HAP-1 (cell line): Measurements from ENCODE around the gene AMZ2.
"Not testable (repeated sequence)": the region's sequence is repeated elsewhere in the genome, so short reads cannot be mapped to it uniquely, and the experiment has no call there.

Experiments used
- DNase-seq, 2 experiments: peaks; one replicate each; pipeline ENCODE4 v3.0.0-alpha.2; 2016 to 2020; ENCODE audit warnings: low spot score in 2 of 2
- H3K27me3 ChIP-seq: fragments of 250-450 bp; sonication (Bioruptor Pico); 2 replicates; pipeline ENCODE4 v1.5.1; 2020; ENCODE audit warnings: low read depth, mild to moderate bottlenecking, moderate library complexity
- H3K36me3 ChIP-seq: fragments of 250-450 bp; sonication (Bioruptor Pico); replicated peaks from 2 replicates; pipeline ENCODE4 v1.5.1; 2020; ENCODE audit warnings: mild to moderate bottlenecking
- H3K4me1 ChIP-seq: fragments of 250-450 bp; sonication (Bioruptor Pico); 2 replicates; pipeline ENCODE4 v1.5.1; 2020; ENCODE audit warnings: mild to moderate bottlenecking
- H3K4me3 ChIP-seq: fragments of 250-450 bp; sonication (Bioruptor Pico); 2 replicates; pipeline ENCODE4 v1.5.1; 2020; ENCODE audit warnings: mild to moderate bottlenecking, moderate library complexity
- H3K9me3 ChIP-seq: fragments of 250-450 bp; sonication (Bioruptor Pico); 2 replicates; pipeline ENCODE4 v1.5.1; 2020; ENCODE audit warnings: mild to moderate bottlenecking, moderate library complexity
- in situ Hi-C: fragments of 300-500 bp; cut with MboI; formaldehyde crosslinking; loops from 3 replicates; pipeline ENCODE4 v1.14.3; 2020; ENCODE audit warnings: low sequenced_read_pairs, inconsistent platforms, mixed read lengths

Gene AMZ2

DNA sequence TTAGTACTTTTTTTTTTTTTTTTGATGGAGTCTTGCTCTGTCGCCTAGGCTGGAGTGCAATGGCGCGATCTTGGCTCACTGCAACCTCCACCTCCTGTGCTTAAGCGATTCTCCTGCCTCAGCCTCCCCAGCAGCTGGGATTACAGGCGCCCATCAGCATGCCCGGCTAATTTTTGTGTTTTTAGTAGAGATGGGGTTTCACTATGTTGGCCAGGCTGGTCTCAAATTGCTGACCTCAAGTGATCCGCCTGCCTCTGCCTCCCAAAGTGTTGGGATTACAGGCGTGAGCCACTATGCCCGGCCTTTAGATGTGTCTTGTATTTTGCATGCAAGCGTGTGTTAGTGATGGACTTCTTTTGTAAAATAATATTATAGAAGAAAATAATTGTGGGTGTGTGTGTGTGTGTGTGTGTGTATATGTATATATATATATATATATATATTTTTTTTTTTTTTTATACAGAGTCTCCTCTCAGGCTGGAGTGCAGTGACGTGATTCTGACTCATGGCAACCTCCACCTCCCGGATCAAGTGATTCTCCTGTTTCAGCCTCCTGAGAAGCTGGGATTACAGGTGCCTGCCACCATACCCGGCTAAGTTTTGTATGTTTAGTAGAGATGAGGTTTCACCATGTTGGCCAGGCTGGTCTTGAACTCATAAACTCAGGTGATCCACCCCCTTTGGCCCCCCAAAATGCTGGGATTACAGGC is 38.5 kb upstream of the AMZ2 start:
- H3K4me1 ChIP-seq, result peaks cover 11% of the 10 kb centered on the region
- H3K36me3 ChIP-seq, result not testable (repeated sequence)

DNA sequence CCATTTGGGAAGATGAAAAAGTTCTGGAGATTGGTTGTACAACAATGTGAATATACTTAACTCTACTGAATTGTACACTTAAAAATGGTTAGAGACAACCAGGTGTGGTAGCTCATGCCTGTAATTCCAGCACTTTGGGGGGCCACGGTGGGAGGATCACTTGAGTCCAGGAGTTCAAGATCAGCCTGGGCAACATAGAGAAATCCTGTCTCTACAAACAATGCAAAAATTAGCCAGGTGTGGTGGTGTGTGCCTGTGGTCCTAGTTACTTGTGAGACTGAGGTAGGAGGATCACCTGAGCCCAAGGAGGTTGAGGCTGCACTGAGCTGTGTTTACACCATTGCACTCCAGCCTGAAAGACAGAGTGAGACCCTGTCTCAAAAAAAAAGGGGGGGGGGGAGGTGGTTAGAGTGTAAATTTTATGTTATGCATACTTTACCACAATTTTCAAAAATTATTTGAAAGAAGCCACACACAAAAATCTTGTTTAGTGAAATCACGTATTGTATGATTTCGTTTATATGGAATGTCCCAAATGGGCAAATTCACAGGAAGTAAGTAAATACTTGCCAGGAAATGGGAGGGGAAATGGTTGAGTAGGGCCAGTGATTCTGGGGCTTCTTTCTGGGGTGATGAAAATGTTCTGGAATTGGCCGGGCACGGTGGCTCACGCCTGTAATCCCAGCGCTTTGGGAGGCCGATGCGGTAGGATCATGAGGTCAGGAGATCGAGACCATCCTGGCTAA is 37.1 kb upstream of the AMZ2 start:
- in situ Hi-C loops, result no loop called here
- Histone ChIP-seq H3K27me3 (no peaks in the 10 kb centered on the region), H3K36me3 (peaks cover 6% of the 10 kb centered on the region), H3K4me3 (no peak overlapping the region), H3K4me1 (peaks cover 11% of the 10 kb centered on the region), H3K9me3 (no peaks in the 10 kb centered on the region)
- DNase-seq, result no peak

More for the DNA sequence above, 38.5 kb upstream of the AMZ2 start:
- H3K4me3 ChIP-seq, in situ Hi-C loops, DNase-seq, H3K9me3 ChIP-seq, H3K27me3 ChIP-seq: not testable (repeated sequence)

- in situ Hi-C loops, H3K27me3 ChIP-seq, DNase-seq, H3K4me3 ChIP-seq, H3K36me3 ChIP-seq, H3K9me3 ChIP-seq: not testable (repeated sequence)
- H3K4me1 ChIP-seq, result peaks cover 11% of the 10 kb centered on the region
Measured at GRCh38 chr17:68213428-68214411, 34.1 kb upstream of the AMZ2 start.

- H3K9me3 ChIP-seq, H3K27me3 ChIP-seq, in situ Hi-C loops, H3K4me3 ChIP-seq, H3K36me3 ChIP-seq, DNase-seq: not testable (repeated sequence)
- peaks cover 11% of the 10 kb centered on the region for H3K4me1 ChIP-seq
Measured at GRCh38 chr17:68215453-68215852, 32.4 kb upstream of the AMZ2 start.

GRCh38 chr17:68219429-68219828 is 28.4 kb upstream of the AMZ2 start:
- H3K36me3 ChIP-seq, H3K27me3 ChIP-seq, DNase-seq, H3K9me3 ChIP-seq, in situ Hi-C loops, H3K4me1 ChIP-seq, H3K4me3 ChIP-seq: not testable (repeated sequence)

- in situ Hi-C loops, H3K9me3 ChIP-seq, H3K36me3 ChIP-seq, H3K27me3 ChIP-seq, DNase-seq, H3K4me3 ChIP-seq, H3K4me1 ChIP-seq: not testable (repeated sequence)
Measured at GRCh38 chr17:68220186-68220585, 27.7 kb upstream of the AMZ2 start.

DNA sequence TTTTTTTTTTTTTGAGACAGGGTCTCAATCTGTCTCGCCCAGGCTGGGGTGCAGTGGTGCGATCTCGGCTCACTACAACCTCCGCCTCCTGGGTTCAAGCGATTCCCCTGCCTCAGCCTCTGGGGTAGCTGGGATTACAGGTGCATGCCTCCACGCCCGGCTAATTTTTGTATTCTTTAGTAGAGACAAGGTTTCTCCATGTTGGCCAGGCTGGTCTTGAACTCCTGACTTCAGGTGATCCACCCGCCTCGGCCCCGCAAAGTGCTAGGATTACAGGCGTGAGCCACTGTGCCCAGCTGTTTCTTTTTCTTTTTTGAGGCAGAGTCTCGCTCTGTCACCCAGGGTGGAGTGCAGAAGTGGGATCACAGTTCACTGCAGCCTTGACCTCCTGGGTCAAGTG is 27.1 kb upstream of the AMZ2 start:
- H3K36me3 ChIP-seq, H3K27me3 ChIP-seq, H3K4me3 ChIP-seq, H3K4me1 ChIP-seq, DNase-seq, in situ Hi-C loops, H3K9me3 ChIP-seq: not testable (repeated sequence)

DNA sequence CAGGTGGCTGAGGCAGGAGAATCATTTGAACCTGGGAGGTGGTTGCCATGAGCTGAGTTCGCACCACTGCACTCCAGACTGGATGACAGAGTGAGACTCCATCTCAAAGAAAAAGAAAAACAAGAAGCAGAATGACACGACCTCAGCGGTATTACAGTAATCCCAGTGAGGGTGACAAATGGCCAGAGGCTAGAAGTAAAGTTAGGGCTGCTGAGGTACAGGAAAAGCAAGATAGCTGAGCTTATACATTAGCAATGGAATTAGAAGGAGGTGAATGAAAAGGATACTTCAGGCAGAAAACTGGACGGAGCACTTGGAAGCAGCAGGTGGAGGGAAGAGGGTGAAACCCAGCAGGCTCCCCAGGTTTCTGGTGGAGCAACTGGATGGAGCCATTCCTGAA is 26.1 kb upstream of the AMZ2 start:
- Histone ChIP-seq H3K36me3 (no peaks in the 10 kb centered on the region), H3K4me3 (no peak overlapping the region), H3K27me3 (no peaks in the 10 kb centered on the region), H3K9me3 (no peaks in the 10 kb centered on the region), H3K4me1 (no peaks in the 10 kb centered on the region)
- no peak for DNase-seq
- in situ Hi-C loops, result no loop called here

DNA sequence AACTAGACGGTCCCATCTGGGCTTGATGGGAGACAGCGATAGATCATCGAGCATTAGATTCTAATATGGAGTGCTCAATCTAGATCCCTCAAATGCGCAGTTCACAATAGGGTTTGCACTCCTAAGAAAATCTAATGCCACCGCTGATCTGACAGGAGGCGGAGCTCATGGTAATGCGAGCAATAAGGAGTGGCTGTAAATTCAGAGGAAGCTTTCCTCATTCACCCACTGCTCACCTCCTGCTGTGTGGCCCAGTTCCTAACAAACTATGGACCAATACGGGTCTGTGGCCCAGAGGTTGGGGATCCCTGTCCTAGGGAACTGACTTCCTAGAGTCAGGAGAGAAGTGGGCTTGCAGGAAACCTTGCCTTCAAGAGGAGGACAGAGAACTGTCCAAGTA is 25.2 kb upstream of the AMZ2 start:
- Histone ChIP-seq H3K27me3 (no peaks in the 10 kb centered on the region), H3K4me3 (no peak overlapping the region), H3K9me3 (no peaks in the 10 kb centered on the region), H3K4me1 (no peaks in the 10 kb centered on the region), H3K36me3 (no peaks in the 10 kb centered on the region)
- in situ Hi-C loops, result no loop called here
- DNase-seq, result no peak

DNA sequence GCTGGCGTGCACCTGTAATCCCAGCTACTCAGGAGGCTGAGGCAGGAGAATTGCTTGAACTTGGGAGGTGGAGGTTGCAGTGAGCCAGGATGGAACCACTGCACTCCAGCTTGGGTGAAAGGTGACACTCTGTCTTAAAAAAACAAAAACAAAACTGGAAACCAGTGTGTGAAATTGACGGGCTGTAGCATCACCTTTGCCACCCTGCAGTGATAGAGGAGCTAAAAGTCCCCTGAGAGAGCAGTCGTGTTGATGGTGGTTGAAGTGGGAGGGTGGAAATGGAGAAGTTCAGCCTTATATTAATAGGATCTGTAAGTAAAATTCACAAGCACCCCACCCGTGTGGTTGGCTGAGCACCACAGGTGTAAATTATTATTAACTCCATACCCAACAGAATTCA is 22.8 kb upstream of the AMZ2 start:
- H3K4me1 ChIP-seq, H3K27me3 ChIP-seq, DNase-seq, H3K4me3 ChIP-seq, in situ Hi-C loops, H3K36me3 ChIP-seq, H3K9me3 ChIP-seq: not testable (repeated sequence)

DNA sequence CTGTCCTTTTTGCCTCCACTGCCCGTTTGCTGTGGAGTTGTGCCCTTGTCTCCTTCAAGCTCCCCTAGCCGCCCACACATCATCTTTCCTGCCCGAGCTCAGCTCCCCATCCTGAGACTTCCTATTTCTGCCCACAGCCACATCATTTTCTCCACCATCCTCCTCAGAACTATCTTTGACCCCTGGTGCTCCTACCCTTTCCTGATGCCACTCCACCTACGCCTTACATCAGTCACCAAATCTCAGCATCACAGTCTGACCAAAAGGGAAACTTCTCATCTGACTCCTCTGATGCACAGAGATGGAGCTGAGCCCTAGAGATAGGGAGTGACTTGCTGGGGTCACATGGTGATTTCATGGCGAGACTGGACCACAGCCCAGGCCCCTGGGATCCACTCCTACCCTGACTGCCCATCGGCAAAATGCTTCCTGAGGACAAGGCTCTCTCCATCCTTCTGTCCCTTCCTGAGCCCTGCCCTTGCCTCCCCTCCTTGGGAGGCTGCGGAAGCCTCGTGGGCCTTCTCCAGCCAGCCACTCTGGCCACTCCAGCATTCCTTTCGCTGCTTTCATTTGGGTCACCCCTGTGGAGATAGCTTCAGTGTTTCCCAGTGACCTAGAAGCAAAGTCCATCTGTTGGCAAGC is 19.7 kb upstream of the AMZ2 start:
- H3K36me3 ChIP-seq, DNase-seq, H3K9me3 ChIP-seq, in situ Hi-C loops, H3K4me3 ChIP-seq, H3K4me1 ChIP-seq, H3K27me3 ChIP-seq: not testable (repeated sequence)

- no peaks in the 10 kb centered on the region for H3K36me3 ChIP-seq
- DNase-seq, result no peak
- H3K27me3 ChIP-seq, result no peaks in the 10 kb centered on the region
- H3K4me1 ChIP-seq, result no peaks in the 10 kb centered on the region
- in situ Hi-C loops, result no loop called here
- no peaks in the 10 kb centered on the region for H3K9me3 ChIP-seq
- no peak overlapping the region for H3K4me3 ChIP-seq
Measured at GRCh38 chr17:68228817-68229570, 18.8 kb upstream of the AMZ2 start.

DNA sequence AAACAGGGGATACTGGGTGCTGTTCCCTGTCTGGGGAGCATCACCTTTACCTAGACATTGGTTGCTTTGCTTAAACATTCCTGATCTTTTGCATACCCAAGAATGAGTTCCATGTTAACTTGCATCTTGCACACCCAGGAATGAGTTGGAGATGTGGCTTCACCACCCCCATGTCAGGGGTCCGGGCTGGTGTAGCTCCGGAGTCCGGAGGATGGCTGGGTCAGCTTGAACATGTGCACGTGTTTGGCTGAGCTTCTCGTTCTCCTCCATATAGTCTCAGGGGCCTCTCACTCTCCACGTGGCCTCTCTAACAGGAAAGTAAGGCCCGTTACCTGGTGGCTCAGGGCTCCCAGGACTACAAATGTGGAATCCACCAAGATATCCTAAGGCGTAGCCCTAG is 18.2 kb upstream of the AMZ2 start:
- H3K4me1 ChIP-seq, result no peaks in the 10 kb centered on the region
- no peak overlapping the region for H3K4me3 ChIP-seq
- H3K9me3 ChIP-seq, result no peaks in the 10 kb centered on the region
- no peaks in the 10 kb centered on the region for H3K36me3 ChIP-seq
- in situ Hi-C loops, result no loop called here
- DNase-seq, result no peak
- no peaks in the 10 kb centered on the region for H3K27me3 ChIP-seq
